Amniotic stem cell (primary cell): ENCODE results near the gene KRAS.

Experiments
- DNase-seq: peaks from one replicate; lab custom pipeline; 2025; lab: John Stamatoyannopoulos, UW

Gene KRAS

DNA sequence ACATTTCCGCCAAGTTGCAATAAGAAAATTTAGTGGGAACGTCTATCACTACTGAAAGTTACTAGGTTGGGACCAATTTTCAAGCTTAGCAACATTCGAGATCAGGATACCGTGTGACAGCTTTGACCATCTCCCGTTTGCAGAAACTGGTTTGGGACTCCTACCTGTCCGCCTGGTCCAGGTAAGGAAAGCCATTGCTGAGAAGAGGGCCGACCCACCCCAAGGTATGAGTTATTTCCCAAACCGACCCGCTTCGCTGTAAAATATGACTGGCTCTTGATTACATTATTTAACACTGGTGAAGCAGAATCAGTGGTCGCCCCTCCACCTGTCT is 56.0 kb downstream of the KRAS start:
- DNase-seq = no peak

- DNase-seq = no peak
These were observed 56.5 kb downstream of the KRAS start for GRCh38 chr12:25194214-25194613.

DNA sequence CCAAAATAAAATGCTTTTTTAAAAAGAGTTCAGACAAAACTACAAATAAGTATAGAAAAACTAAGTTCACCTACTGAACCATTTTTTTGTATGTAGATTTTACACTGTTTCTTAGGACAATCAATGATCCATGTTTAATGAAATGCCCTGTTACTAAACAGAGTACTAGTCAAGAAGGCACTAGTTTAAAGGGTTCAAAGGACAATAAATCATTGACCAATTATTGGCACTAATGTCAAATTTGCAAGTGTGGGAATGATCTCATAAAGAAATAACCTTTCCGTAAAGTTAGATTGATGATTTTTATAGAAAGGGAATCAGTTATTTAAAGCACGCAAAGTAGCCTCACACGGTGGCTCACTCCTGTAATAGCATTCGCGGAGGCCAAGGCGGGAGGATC is 59.9 kb downstream of the KRAS start:
- DNase-seq = no peak

- no peak for DNase-seq
These were observed 61.1 kb downstream of the KRAS start for GRCh38 chr12:25189656-25190055.

DNA sequence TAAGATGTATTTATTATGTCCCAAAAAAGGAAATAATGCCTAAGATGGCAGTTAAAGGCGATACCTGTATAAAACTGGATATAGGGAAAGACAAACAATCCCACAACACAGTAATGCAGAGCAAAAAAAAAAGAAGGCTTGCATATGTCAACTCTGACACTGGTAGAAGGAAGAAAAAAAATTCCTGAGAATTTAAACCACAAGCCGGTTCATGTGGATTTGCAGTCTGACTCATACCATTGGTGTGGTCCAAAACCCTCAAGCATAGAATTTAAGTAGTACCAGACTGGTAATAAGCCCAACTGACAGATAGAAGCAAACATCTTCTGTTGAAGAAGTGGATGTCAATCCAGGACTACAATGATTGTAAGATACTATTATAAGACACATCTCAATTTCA is 62.9 kb downstream of the KRAS start:
- peak; percentile 69 for DNase-seq

- no peak for DNase-seq
These were observed 63.8 kb downstream of the KRAS start for GRCh38 chr12:25186788-25187402.

DNA sequence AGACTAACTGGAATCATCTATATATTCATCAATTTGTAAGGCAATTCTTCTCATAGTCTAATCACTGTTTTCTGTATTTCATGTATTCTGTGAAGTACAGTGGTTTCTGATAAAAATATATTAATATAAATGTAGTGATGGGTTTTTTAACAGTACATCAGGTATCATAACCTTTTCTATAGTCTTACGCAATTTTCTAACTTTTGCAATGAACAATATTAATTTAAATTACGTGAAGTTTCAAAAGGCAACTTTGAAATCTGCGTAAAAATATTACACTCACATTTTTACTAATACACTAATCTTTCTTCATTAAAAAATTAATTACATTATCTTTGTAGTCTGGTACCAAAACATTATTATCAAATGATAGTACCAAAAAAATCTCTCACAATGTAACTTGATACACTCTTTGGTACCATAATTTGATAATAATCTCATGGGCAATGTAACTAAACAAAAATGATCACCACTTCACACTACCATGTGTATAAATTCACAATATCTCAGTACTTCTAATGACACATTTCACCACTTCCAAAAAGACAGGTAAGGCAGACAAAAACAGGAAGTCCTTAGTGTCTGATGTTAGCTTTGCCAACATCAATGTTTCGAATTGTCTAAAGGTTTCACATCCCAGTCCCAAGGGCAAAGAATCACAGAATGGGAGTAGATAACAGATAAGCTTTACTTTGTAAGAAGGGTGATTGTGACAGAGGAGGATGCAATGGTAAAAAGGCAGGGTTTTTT is 64.5 kb downstream of the KRAS start:
- DNase-seq = no peak

DNA sequence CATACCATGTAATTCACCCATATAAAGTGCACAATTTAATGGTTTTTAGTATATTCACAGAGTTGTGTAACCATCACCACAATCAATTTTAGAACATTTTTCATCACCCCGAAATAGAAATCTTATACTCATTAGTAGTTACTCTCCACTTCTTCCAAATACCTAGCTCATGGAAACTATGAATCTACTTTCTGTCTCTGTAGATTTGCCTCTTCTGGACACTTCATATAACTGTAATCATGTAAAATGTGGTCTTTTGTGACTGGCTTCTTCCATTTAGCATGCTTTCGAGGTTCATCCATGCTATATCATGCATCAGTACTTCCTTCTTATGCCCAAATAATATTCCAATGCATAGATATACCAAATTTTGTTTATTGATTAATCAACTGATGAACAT is 66.6 kb downstream of the KRAS start:
- no peak for DNase-seq

DNA sequence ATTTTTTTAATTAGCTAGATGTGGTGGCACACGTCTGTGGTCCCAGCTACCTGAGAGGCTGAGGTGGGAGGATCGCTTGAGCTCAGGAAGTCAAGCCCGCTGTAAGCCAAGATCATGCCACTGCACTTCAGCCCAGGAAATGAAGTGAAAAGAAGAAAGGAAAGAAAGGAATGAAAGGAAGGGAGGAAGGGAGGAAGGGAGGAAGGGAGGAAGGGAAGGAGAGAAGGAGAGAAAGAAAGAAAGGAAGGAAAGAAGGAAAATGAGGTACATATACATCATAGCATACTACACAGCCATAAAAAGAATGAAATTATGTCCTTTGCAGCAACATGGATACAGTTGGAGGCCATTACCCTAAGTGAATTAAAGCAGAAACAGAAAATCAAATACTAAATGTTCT is 68.0 kb downstream of the KRAS start:
- DNase-seq = no peak

DNA sequence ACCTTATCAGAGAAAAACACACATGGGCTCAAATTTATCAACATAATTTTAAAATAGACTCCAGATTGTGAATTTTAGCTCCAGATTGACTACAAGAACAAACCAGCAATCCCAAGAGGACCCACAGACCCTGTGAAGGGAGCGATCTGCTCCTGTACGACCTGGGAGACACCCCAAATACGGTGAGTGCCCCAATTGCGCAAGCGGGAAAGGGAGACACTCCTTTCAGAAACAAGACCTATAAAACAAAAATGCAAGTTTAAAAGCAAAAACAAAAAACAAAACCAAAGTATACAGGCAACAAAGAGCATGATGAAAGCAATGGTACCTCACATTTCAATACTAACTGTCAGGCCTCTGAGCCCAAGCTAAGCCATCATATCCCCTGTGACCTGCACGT is 87.9 kb downstream of the KRAS start:
- DNase-seq = no peak

- DNase-seq = no peak
These were observed 94.7 kb downstream of the KRAS start for GRCh38 chr12:25156061-25156460.

DNA sequence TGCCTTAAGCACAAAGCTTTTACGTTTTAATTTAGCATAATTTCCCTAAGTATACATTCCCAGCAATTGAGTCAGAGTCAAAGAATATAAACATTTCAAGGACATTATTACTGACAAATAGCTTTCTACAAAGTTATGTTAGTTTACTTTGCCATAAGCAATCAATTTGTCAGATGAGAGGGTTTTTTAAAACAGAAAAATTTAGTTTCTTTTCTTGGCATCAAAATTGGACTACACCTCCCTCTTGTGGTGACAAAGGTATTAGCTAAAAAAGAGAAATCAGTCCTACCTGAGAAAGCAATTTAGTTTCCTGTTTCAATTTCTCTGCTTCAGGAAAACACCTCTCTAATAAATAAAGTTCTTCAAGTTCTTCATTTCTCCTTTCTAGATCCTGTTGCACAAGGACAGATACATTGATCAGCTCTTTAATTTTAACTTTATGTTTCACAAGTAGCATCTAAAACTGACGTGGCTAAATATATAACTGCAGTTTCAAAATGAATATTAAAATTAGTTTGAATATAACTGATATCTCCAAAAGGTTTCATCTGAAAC is 95.6 kb downstream of the KRAS start:
- peak; percentile 31 for DNase-seq
